ENCODE results near the gene COL6A5. TPM values are rescaled to one million over a fixed set of nuclear protein-coding genes. Genes with fewer than 3 reads are reported as not detected.

The COL6A5 gene
- total RNA-seq, 1 experiment from 2014 or later = not detected

DNA sequence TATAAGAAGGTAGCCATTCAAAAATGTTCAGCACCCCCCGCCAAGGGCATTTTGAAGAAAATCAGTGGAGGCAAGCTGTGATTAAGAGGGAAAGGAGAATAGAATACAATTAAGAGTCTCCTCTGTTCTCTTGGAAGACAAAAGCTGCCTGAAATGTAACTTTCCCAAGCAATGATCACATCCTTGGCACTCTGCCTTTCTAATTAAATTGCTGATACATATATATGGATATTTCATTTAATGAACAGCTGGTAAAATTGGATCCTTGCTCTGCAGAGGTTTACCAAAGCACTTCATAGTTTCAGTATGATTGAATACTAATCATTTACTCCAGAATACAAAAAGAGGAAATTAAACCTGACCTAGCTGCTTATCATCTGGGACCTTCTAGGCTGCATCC, 182.0 kb downstream of the COL6A5 start:
- Histone ChIP-seq H3K36me3 (ENCODE audit: low read depth, low read length) (no peaks in the 10 kb centered on the region), H3F3A (ENCODE audit: low read length, unreplicated experiment) (no peaks in the 10 kb centered on the region), H4K20me1 (ENCODE audit: low read length) (no peaks in the 10 kb centered on the region), H3K27me3 (ENCODE audit: low read length) (peaks cover 46% of the 10 kb centered on the region), H3K9ac (ENCODE audit: low read length) (no peak overlapping the region), H2AFZ (ENCODE audit: low read length) (no peak overlapping the region), H3K9me2 (replicated peaks; ENCODE audit: low read length) (no peaks in the 10 kb centered on the region), H3K27ac (ENCODE audit: low read length) (no peak overlapping the region), H3K9me3 (ENCODE audit: low read length) (no peaks in the 10 kb centered on the region), H3K4me3 (ENCODE audit: low read length) (no peak overlapping the region), H3K4me2 (ENCODE audit: low read length) (no peak overlapping the region), H3K4me1 (ENCODE audit: insufficient read depth, low read length) (no peaks in the 10 kb centered on the region), H3K79me2 (ENCODE audit: low read length) (no peaks in the 10 kb centered on the region)
- no TSS peak for BruUV-seq (replicated peaks)
- no peak for ATAC-seq
- POLR2A ChIA-PET (ENCODE audit: unreplicated experiment) = no interaction called here
- CTCF ChIA-PET = no interaction called here
- intact Hi-C loops (cut with micrococcal nuclease) = no loop called here
- no peak for DNase-seq
- TF ChIP-seq EZH2phosphoT487 (IDR thresholded peaks at IDR 0.05; ENCODE audit: borderline replicate concordance, low read length) = no peak
- TF ChIP-seq, protein P1, sequence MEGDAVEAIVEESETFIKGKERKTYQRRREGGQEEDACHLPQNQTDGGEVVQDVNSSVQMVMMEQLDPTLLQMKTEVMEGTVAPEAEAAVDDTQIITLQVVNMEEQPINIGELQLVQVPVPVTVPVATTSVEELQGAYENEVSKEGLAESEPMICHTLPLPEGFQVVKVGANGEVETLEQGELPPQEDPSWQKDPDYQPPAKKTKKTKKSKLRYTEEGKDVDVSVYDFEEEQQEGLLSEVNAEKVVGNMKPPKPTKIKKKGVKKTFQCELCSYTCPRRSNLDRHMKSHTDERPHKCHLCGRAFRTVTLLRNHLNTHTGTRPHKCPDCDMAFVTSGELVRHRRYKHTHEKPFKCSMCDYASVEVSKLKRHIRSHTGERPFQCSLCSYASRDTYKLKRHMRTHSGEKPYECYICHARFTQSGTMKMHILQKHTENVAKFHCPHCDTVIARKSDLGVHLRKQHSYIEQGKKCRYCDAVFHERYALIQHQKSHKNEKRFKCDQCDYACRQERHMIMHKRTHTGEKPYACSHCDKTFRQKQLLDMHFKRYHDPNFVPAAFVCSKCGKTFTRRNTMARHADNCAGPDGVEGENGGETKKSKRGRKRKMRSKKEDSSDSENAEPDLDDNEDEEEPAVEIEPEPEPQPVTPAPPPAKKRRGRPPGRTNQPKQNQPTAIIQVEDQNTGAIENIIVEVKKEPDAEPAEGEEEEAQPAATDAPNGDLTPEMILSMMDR (conservative IDR thresholded peaks at IDR 0.05; ENCODE audit: low read depth, low read length) = no peak
- TF ChIP-seq EZH2 (IDR thresholded peaks at IDR 0.05; ENCODE audit: low read length, unreplicated experiment) = no peak

DNA sequence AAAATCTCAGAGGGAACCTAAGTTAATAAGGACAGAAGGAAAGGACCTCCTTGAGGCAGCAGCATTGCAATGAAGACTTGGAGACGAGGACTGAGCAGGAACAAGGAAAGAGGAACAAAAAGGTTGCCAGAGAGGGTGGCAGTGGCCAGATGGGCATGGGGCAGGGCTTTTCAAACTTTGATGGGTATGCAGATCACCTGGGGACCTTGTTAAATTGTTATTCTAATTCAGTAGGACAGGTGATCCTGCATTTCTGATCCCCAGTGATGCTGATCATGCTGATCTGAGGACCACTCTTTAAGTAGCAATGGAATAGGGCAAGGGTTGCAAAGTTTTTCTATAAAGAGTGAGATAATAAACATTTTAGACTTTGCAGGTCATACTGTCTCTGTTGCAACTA, 182.6 kb downstream of the COL6A5 start:
- CTCF ChIA-PET = no interaction called here
- Histone ChIP-seq H3K4me3 (ENCODE audit: low read length) (no peak overlapping the region), H3K9ac (ENCODE audit: low read length) (no peak overlapping the region), H3K27me3 (ENCODE audit: low read length) (peaks cover 43% of the 10 kb centered on the region), H3F3A (ENCODE audit: low read length, unreplicated experiment) (no peaks in the 10 kb centered on the region), H4K20me1 (ENCODE audit: low read length) (no peaks in the 10 kb centered on the region), H3K4me1 (ENCODE audit: insufficient read depth, low read length) (no peaks in the 10 kb centered on the region), H2AFZ (ENCODE audit: low read length) (no peak overlapping the region), H3K79me2 (ENCODE audit: low read length) (no peaks in the 10 kb centered on the region), H3K36me3 (ENCODE audit: low read depth, low read length) (no peaks in the 10 kb centered on the region), H3K9me2 (replicated peaks; ENCODE audit: low read length) (no peaks in the 10 kb centered on the region), H3K4me2 (ENCODE audit: low read length) (no peak overlapping the region), H3K27ac (ENCODE audit: low read length) (no peak overlapping the region), H3K9me3 (ENCODE audit: low read length) (no peaks in the 10 kb centered on the region)
- POLR2A ChIA-PET (ENCODE audit: unreplicated experiment) = interaction anchor here (0.6 kb wide), 1 partner anchor 172 kb away, joined by 4 read pairs; no protein-coding TSS in a partner anchor
- ATAC-seq (no peak), DNase-seq (no peak)
- intact Hi-C loops (cut with micrococcal nuclease) = no loop called here
- BruUV-seq (replicated peaks) = no TSS peak
- TF ChIP-seq EZH2 (IDR thresholded peaks at IDR 0.05; ENCODE audit: low read length, unreplicated experiment) = no peak
- no peak for TF ChIP-seq EZH2phosphoT487 (IDR thresholded peaks at IDR 0.05; ENCODE audit: borderline replicate concordance, low read length)
- TF ChIP-seq, protein P1 (conservative IDR thresholded peaks at IDR 0.05; ENCODE audit: low read depth, low read length) = no peak

DNA sequence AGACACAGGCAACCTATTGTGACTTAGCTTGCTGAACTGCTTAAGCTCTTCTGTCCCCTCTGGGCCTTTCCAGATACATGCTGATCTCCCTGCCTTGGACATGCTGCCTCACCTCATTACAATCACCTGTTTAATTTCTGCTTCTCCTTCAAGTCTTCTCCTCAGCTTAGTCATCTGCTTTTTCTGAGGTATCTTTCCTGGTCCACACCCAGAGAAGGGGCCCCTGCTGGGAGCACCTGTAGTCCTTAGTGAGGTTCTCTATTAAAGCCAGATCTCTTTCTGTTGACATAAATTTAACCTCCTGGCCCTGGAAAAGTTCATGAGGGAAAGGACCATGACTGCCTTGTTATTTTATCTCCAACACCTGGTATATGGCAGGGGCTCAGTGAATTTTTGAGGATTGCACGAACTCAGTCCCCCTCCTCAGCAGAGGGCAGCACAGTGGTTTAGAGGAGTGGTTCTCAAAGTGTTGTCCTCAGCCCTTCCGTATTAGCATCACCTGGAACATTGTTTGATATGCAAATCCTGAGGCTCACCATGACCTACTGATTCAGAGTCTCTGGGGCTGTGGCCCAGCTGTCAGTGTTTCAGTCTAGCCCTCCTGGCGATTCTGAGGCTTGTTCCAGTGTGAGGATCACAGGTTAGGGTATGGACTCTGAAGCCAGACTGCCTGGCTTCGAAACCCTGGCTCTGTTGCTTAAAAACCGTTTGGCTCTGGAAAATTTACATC, 184.2 kb downstream of the COL6A5 start:
- H3K79me2 ChIP-seq (ENCODE audit: low read length) = no peaks in the 10 kb centered on the region
- no TSS peak for BruUV-seq (replicated peaks)
- H3K27me3 ChIP-seq (ENCODE audit: low read length) = peaks cover 40% of the 10 kb centered on the region
- ATAC-seq (no peak), DNase-seq (no peak)
- H3F3A ChIP-seq (ENCODE audit: low read length, unreplicated experiment) = no peaks in the 10 kb centered on the region
- no peak overlapping the region for H3K4me2 ChIP-seq (ENCODE audit: low read length)
- H3K9me3 ChIP-seq (ENCODE audit: low read length) = no peaks in the 10 kb centered on the region
- ChIA-PET CTCF (no interaction called here), POLR2A (ENCODE audit: unreplicated experiment) (no interaction called here)
- H3K27ac ChIP-seq (ENCODE audit: low read length) = no peak overlapping the region
- no peaks in the 10 kb centered on the region for H4K20me1 ChIP-seq (ENCODE audit: low read length)
- no peaks in the 10 kb centered on the region for H3K36me3 ChIP-seq (ENCODE audit: low read depth, low read length)
- H3K9ac ChIP-seq (ENCODE audit: low read length) = no peak overlapping the region
- H3K4me3 ChIP-seq (ENCODE audit: low read length) = no peak overlapping the region
- no peaks in the 10 kb centered on the region for H3K9me2 ChIP-seq (replicated peaks; ENCODE audit: low read length)
- H2AFZ ChIP-seq (ENCODE audit: low read length) = no peak overlapping the region
- no peaks in the 10 kb centered on the region for H3K4me1 ChIP-seq (ENCODE audit: insufficient read depth, low read length)
- intact Hi-C loops (cut with micrococcal nuclease) = no loop called here
- TF ChIP-seq EZH2 (IDR thresholded peaks at IDR 0.05; ENCODE audit: low read length, unreplicated experiment) (no peak), EZH2phosphoT487 (IDR thresholded peaks at IDR 0.05; ENCODE audit: borderline replicate concordance, low read length) (no peak)
- TF ChIP-seq, protein P1 (conservative IDR thresholded peaks at IDR 0.05; ENCODE audit: low read depth, low read length) = no peak

Measured in PC-3 (cell line).